Naive thymus-derived CD4-positive, alpha-beta T cell (primary cell): ENCODE measurements around the gene ENKD1. TPM values are rescaled to one million over a fixed set of nuclear protein-coding genes. Genes with fewer than 3 reads are reported as not detected.
A peak's percentile ranks its signal among the peaks of the same experiment; 100 is the strongest.

Source experiments
- ATAC-seq: fragments of 150-1000 bp; cut with Tn5 transposase; 2 replicates; pipeline ENCODE4 v1.10.0; 2021; ENCODE audit warnings: mild to moderate bottlenecking, moderate library complexity
- CTCF ChIA-PET: fragments of 350-600 bp; sonication (Branson Sonifier 250); formaldehyde crosslinking; loops from one replicate; lab custom pipeline; 2021; ENCODE audit warnings: antibody characterized with exemption; lab: Charles Lee
- POLR2A ChIA-PET: fragments of 350-600 bp; sonication (Branson Sonifier 250); formaldehyde crosslinking; loops from one replicate; lab custom pipeline; 2021; ENCODE audit warnings: antibody characterized with exemption, inconsistent platforms; lab: Charles Lee
- DNase-seq, 9 donors: peaks; one replicate each; pipeline versions ENCODE4 v3.0.0 to v3.0.0-alpha.2; 2020 to 2022; ENCODE audit warnings: mixed read lengths in 1 of 9
- H3K27ac ChIP-seq: one replicate; pipeline ENCODE4 v1.7.0; 2013; ENCODE audit warnings: mild to moderate bottlenecking, low read depth, low read length, moderate library complexity
- H3K27me3 ChIP-seq, 2 donors: one replicate each; pipeline ENCODE4 v1.7.0; 2013; ENCODE audit warnings: low read length in 2 of 2, mild to moderate bottlenecking in 2 of 2, moderate library complexity in 2 of 2; ENCODE audit not compliant: control insufficient read depth in 2 of 2, insufficient read depth in 2 of 2
- H3K36me3 ChIP-seq, 3 experiments: 1 replicate in 2 of 3; 2 replicates in 1 of 3; pipeline ENCODE4 v1.7.0; 2013; ENCODE audit warnings: low read length in 3 of 3, mild to moderate bottlenecking in 3 of 3, moderate library complexity in 1 of 3; ENCODE audit not compliant: insufficient read depth in 3 of 3, control insufficient read depth in 2 of 3
- H3K4me1 ChIP-seq, 2 donors: one replicate each; pipeline ENCODE4 v1.7.0; 2013; ENCODE audit warnings: low read length in 2 of 2, mild to moderate bottlenecking in 2 of 2, moderate library complexity in 1 of 2; ENCODE audit not compliant: control insufficient read depth in 2 of 2, insufficient read depth in 2 of 2
- H3K4me3 ChIP-seq: 2 replicates; pipeline ENCODE4 v1.7.0; 2013; ENCODE audit warnings: mild to moderate bottlenecking, low read length
- H3K9me3 ChIP-seq, 3 experiments: 1 replicate in 2 of 3; 2 replicates in 1 of 3; pipeline ENCODE4 v1.7.0; 2013; ENCODE audit warnings: low read length in 3 of 3; ENCODE audit not compliant: control insufficient read depth in 2 of 3
- H3K27ac Mint-ChIP-seq, 9 donors: one replicate each; pipeline ENCODE4 v1.8.0; 2020 to 2022; ENCODE audit warnings: mixed read lengths in 9 of 9, mild to moderate bottlenecking in 8 of 9, moderate library complexity in 5 of 9, inconsistent platforms in 2 of 9
- H3K27me3 Mint-ChIP-seq, 5 donors: one replicate each; pipeline ENCODE4 v1.8.0; 2021 to 2022; ENCODE audit warnings: mixed read lengths in 5 of 5, mild to moderate bottlenecking in 1 of 5
- H3K36me3 Mint-ChIP-seq, 5 donors: one replicate each; pipeline ENCODE4 v1.8.0; 2020 to 2022; ENCODE audit warnings: mixed read lengths in 5 of 5, mild to moderate bottlenecking in 3 of 5, inconsistent platforms in 1 of 5
- H3K4me1 Mint-ChIP-seq, 7 donors: one replicate each; pipeline ENCODE4 v1.8.0; 2020 to 2022; ENCODE audit warnings: mixed read lengths in 7 of 7, mild to moderate bottlenecking in 3 of 7, inconsistent platforms in 1 of 7
- H3K4me3 Mint-ChIP-seq, 10 donors: one replicate each; pipeline ENCODE4 v1.8.0; 2020 to 2022; ENCODE audit warnings: mild to moderate bottlenecking in 10 of 10, mixed read lengths in 10 of 10, moderate library complexity in 6 of 10, inconsistent platforms in 2 of 10
- H3K9me3 Mint-ChIP-seq, 11 donors: one replicate each; pipeline ENCODE4 v1.8.0; 2020 to 2022; ENCODE audit warnings: mixed read lengths in 11 of 11, mild to moderate bottlenecking in 4 of 11, inconsistent platforms in 1 of 11, moderate library complexity in 1 of 11
- intact Hi-C, 2 donors: fragments of 100-400 bp; cut with micrococcal nuclease; formaldehyde crosslinking; loops; one replicate each; pipeline ENCODE4 v1.15.1; 2023
- polyA plus RNA-seq, 2 donors: library from polyadenylated mRNA; unstranded; fragments of 300-500 nt; fragmentation: Illumina TruSeq; gene quantifications; one replicate each; pipeline ENCODE4 v1.2.3, GENCODE V29; 2021
- total RNA-seq, 6 experiments: library from RNA in 5 of 6; stranded (reverse) in 5 of 6; gene quantifications; 1 replicate in 5 of 6; 2 replicates in 1 of 6; pipeline ENCODE4 v1.2.3 and lab custom pipeline; 2021 to 2026

Gene ENKD1
- total and polyA plus RNA-seq, 7 experiments from 2014 or later: 1.1 to 8.3 (median 5.8) TPM

DNA sequence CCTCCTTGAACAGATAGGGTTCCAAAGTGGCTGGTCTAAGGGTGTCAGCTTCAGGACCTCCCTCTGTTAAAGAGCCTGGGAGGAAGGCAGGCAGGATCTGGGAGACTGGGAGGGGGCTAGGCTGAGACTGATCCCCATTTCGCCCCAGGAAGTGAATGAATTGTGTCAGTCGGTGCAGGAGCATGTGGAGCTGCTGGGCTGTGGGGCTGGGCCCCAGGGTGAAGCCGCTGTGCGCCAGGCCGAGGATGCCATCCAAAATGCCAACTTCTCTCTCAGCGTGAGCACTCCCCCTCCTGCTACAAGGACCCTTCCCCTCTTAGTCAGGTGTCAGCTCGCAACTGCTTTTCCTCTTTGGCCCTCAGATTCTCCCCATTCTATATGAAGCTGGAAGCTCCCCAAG is 15.5 kb downstream of the ENKD1 start:
- Histone ChIP-seq H3K27ac (no peak overlapping the region), H3K4me1 (peaks cover 0 to 7% of the 10 kb centered on the region in 2 donors), H3K27me3 (no peaks in the 10 kb centered on the region), H3K9me3 (no peaks in the 10 kb centered on the region), H3K36me3 (peaks cover 0 to 88% (median 41%) of the 10 kb centered on the region in 3 experiments), H3K4me3 (no peak overlapping the region)
- H3K4me1 Mint-ChIP-seq: peaks cover 8 to 23% (median 18%) of the 10 kb centered on the region in 7 donors
- peak overlapping the region in 1 of 10 donors; percentile 59 for H3K4me3 Mint-ChIP-seq
- POLR2A ChIA-PET: interaction anchor here (1.3 to 8.9 kb wide), 4 partner anchors 7 to 96 kb away, joined by 3 to 84 read pairs (median 5); partner anchors contain the start of genes ACD, CTCF and PARD6A
- no peak for DNase-seq
- H3K27me3 Mint-ChIP-seq: no peaks in the 10 kb centered on the region
- peaks cover 8 to 26% (median 21%) of the 10 kb centered on the region in 5 donors for H3K36me3 Mint-ChIP-seq
- H3K27ac Mint-ChIP-seq: peak overlapping the region in 8 of 9 donors; percentile 21 to 86 (median 74)
- no peak for ATAC-seq
- CTCF ChIA-PET: interaction anchor here (1.5 kb wide), 1 partner anchor 89 kb away, joined by 3 read pairs; no protein-coding TSS in a partner anchor
- no peaks in the 10 kb centered on the region for H3K9me3 Mint-ChIP-seq
- intact Hi-C loops: no loop called here

DNA sequence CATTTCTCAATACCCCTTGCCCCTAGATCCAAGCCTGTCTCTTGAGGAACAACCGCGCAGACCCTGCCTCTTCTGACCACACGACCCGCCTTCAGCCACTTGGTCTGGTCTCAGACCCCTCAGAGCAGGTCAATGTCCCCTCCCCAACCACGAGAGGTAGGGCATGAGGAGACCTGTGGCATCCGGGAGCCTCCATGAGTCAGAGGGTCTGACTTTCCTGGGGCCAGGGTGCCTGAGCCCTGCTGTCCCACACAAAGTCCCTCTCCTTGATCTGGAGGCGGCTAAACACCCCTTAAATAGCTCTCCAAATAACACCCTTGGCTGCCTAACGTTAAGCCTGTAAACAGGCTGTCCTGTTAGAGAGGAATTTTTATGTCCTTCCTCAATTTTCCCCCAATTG is 16.5 kb downstream of the ENKD1 start:
- no peak overlapping the region for H3K4me3 ChIP-seq
- intact Hi-C loops: no loop called here
- Mint-ChIP-seq H3K4me1 (peaks cover 6 to 27% (median 16%) of the 10 kb centered on the region in 7 donors), H3K9me3 (no peaks in the 10 kb centered on the region), H3K27me3 (no peaks in the 10 kb centered on the region), H3K36me3 (peaks cover 8 to 22% (median 15%) of the 10 kb centered on the region in 5 donors), H3K27ac (peak overlapping the region in 8 of 9 donors; percentile 46 to 92 (median 77)), H3K4me3 (peak overlapping the region in 2 of 10 donors; percentile 23 to 64)
- CTCF ChIA-PET: interaction anchor here (1.8 kb wide), 1 partner anchor 129 kb away, joined by 8 read pairs; no protein-coding TSS in a partner anchor
- ATAC-seq (no peak), DNase-seq (no peak)
- no peaks in the 10 kb centered on the region for H3K9me3 ChIP-seq
- H3K36me3 ChIP-seq: peaks cover 0 to 78% (median 42%) of the 10 kb centered on the region in 3 experiments
- peaks cover 9 to 15% of the 10 kb centered on the region in 2 donors for H3K4me1 ChIP-seq
- H3K27ac ChIP-seq: peak overlapping the region; percentile 11
- H3K27me3 ChIP-seq: no peaks in the 10 kb centered on the region
- POLR2A ChIA-PET: interaction anchor here (1.4 to 8.9 kb wide), 2 partner anchors 8 to 88 kb away, joined by 3 to 84 read pairs; partner anchors contain the start of genes ACD, CTCF and PARD6A

DNA sequence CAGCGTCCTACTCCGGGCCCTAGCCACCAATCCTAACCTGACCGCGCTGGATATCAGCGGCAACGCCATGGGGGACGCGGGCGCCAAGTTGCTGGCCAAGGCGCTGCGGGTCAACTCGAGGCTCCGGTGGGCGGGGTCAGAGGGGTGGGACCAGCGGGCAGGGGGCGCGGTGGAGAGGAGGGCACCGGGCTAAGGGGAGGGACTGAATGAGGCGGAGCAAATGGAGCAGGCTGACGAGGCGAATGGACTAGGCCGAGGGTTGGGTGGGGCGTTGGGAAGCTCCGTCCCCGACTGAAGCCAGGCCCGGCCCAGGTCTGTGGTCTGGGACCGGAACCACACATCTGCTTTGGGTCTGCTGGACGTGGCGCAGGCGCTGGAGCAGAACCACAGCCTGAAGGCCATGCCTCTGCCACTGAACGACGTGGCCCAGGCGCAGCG is 17.0 kb downstream of the ENKD1 start:
- CTCF ChIA-PET: interaction anchor here (0.7 to 1.8 kb wide), 3 partner anchors 55 to 128 kb away, joined by 3 to 8 read pairs (median 4); no protein-coding TSS in a partner anchor

GRCh38 chr16:67648764-67649407 is 17.7 kb downstream of the ENKD1 start:
- DNase-seq (no peak), ATAC-seq (no peak)
- Histone ChIP-seq H3K4me3 (no peak overlapping the region), H3K27ac (peak overlapping the region; percentile 23), H3K4me1 (peaks cover 9 to 15% of the 10 kb centered on the region in 2 donors), H3K36me3 (peaks cover 0 to 66% (median 39%) of the 10 kb centered on the region in 3 experiments), H3K27me3 (no peaks in the 10 kb centered on the region), H3K9me3 (no peaks in the 10 kb centered on the region)
- ChIA-PET CTCF (interaction anchor here (0.7 to 1.8 kb wide), 3 partner anchors 54 to 128 kb away, joined by 3 to 8 read pairs (median 4); no protein-coding TSS in a partner anchor), POLR2A (interaction anchor here (1.0 to 8.9 kb wide), 4 partner anchors 9 to 95 kb away, joined by 3 to 84 read pairs (median 4); partner anchors contain the start of genes ACD and PARD6A)
- intact Hi-C loops: no loop called here
- Mint-ChIP-seq H3K27ac (peak overlapping the region in 1 of 9 donors; percentile 19), H3K4me1 (peaks cover 6 to 34% (median 22%) of the 10 kb centered on the region in 7 donors), H3K27me3 (no peaks in the 10 kb centered on the region), H3K4me3 (peak overlapping the region in 1 of 10 donors; percentile 62), H3K9me3 (peaks cover 0 to 2% (median 0%) of the 10 kb centered on the region in 11 donors), H3K36me3 (peaks cover 8 to 22% (median 15%) of the 10 kb centered on the region in 5 donors)

More for the DNA sequence above, 17.0 kb downstream of the ENKD1 start:
- POLR2A ChIA-PET: interaction anchor here (8.9 kb wide), 1 partner anchor 9 kb away, joined by 84 read pairs; the partner anchor contains the start of genes ACD and PARD6A
- H3K4me3 Mint-ChIP-seq: no peak overlapping the region
- H3K27ac Mint-ChIP-seq: peak overlapping the region in 1 of 9 donors; percentile 86
- H3K36me3 Mint-ChIP-seq: peaks cover 8 to 22% (median 15%) of the 10 kb centered on the region in 5 donors
- H3K27me3 ChIP-seq: no peaks in the 10 kb centered on the region
- no peaks in the 10 kb centered on the region for H3K9me3 Mint-ChIP-seq
- peaks cover 6 to 28% (median 17%) of the 10 kb centered on the region in 7 donors for H3K4me1 Mint-ChIP-seq
- intact Hi-C loops: no loop called here
- peak overlapping the region; percentile 23 for H3K27ac ChIP-seq
- H3K4me3 ChIP-seq: no peak overlapping the region
- ATAC-seq (no peak), DNase-seq (no peak)
- no peaks in the 10 kb centered on the region for H3K27me3 Mint-ChIP-seq
- peaks cover 0 to 73% (median 39%) of the 10 kb centered on the region in 3 experiments for H3K36me3 ChIP-seq
- H3K9me3 ChIP-seq: no peaks in the 10 kb centered on the region
- H3K4me1 ChIP-seq: peaks cover 9 to 15% of the 10 kb centered on the region in 2 donors

- Mint-ChIP-seq H3K27me3 (no peaks in the 10 kb centered on the region), H3K36me3 (peaks cover 8 to 21% (median 15%) of the 10 kb centered on the region in 5 donors), H3K9me3 (peaks cover 0 to 2% (median 0%) of the 10 kb centered on the region in 11 donors), H3K27ac (peak overlapping the region in 1 of 9 donors; percentile 19), H3K4me1 (peaks cover 5 to 34% (median 22%) of the 10 kb centered on the region in 7 donors), H3K4me3 (peak overlapping the region in 2 of 10 donors; percentile 29 to 62)
- Histone ChIP-seq H3K27ac (no peak overlapping the region), H3K4me3 (no peak overlapping the region), H3K36me3 (peaks cover 0 to 61% (median 39%) of the 10 kb centered on the region in 3 experiments), H3K9me3 (no peaks in the 10 kb centered on the region), H3K4me1 (peaks cover 9 to 15% of the 10 kb centered on the region in 2 donors), H3K27me3 (no peaks in the 10 kb centered on the region)
- intact Hi-C loops: no loop called here
- ChIA-PET CTCF (interaction anchor here (2.2 to 7.3 kb wide), 2 partner anchors 19 to 101 kb away, joined by 6 to 107 read pairs; no protein-coding TSS in a partner anchor), POLR2A (interaction anchor here (1.0 to 10.1 kb wide), 7 partner anchors 10 to 104 kb away, joined by 3 to 128 read pairs (median 4); partner anchors contain the start of genes ACD, CTCF and PARD6A)
- ATAC-seq (no peak), DNase-seq (no peak)
These were observed 18.3 kb downstream of the ENKD1 start for GRCh38 chr16:67648088-67648763.
